ENCODE results near the gene FXYD7.
"Not testable (repeated sequence)": the region's sequence is repeated elsewhere in the genome, so short reads cannot be mapped to it uniquely, and the experiment has no call there.

FXYD7 gene

GRCh38 chr19:35128398-35129057 is 14.5 kb upstream of the FXYD7 start:
- no peak for DNase-seq

GRCh38 chr19:35129724-35130274 is 13.3 kb upstream of the FXYD7 start:
- DNase-seq: not testable (repeated sequence)

- no peak for DNase-seq
These were observed 12.0 kb upstream of the FXYD7 start for GRCh38 chr19:35130761-35131720.

- no peak for DNase-seq
These were observed 10.8 kb upstream of the FXYD7 start for GRCh38 chr19:35132254-35132653.

- DNase-seq: no peak
These were observed 9.2 kb upstream of the FXYD7 start for GRCh38 chr19:35133826-35134225.

GRCh38 chr19:35134601-35135242 is 8.3 kb upstream of the FXYD7 start, which contains the start of gene LGI4:
Gene LGI4 (minus strand): TSS chr19:35135059. CDS start chr19:35134680, 379 bp downstream.
- no peak for DNase-seq

GRCh38 chr19:35135389-35135909 is 7.6 kb upstream of the FXYD7 start:
- DNase-seq: peak; percentile 37 to 54

GRCh38 chr19:35136231-35136630 is 6.8 kb upstream of the FXYD7 start:
- DNase-seq: no peak

GRCh38 chr19:35136977-35137702 is 5.9 kb upstream of the FXYD7 start:
- DNase-seq: no peak

GRCh38 chr19:35138305-35138892 is 4.7 kb upstream of the FXYD7 start, which contains the start of gene FXYD1:
Gene FXYD1 (plus strand): TSS chr19:35138824. CDS start chr19:35140080, 1,256 bp downstream.
- DNase-seq: no peak

GRCh38 chr19:35140207-35140961 is 2.7 kb upstream of the FXYD7 start:
- no peak for DNase-seq

GRCh38 chr19:35140962-35141836 is 1.9 kb upstream of the FXYD7 start:
- peak; percentile 82 to 84 for DNase-seq

GRCh38 chr19:35141837-35142605 is 1.0 kb upstream of the FXYD7 start:
- no peak for DNase-seq

- DNase-seq: peak; percentile 58 to 83
These were observed 337 bp upstream of the FXYD7 start for GRCh38 chr19:35142606-35143230.

- DNase-seq: no peak
These were observed 763 bp downstream of the FXYD7 start for GRCh38 chr19:35143818-35144217.

GRCh38 chr19:35144259-35144599 is 1.2 kb downstream of the FXYD7 start:
- DNase-seq: no peak

- no peak for DNase-seq
These were observed 1.8 kb downstream of the FXYD7 start for GRCh38 chr19:35144600-35145436.
